GM23248 (cell line): ENCODE measurements around the gene FARP1.

ENCODE experiments used
- EZH2 ChIP-seq: fragments of 200-600 bp; sonication (generic); IDR thresholded peaks from 2 replicates; pipeline ENCODE4 v1.6.1; 2018; ENCODE audit warnings: antibody characterized with exemption, mild to moderate bottlenecking; ENCODE audit not compliant: insufficient read depth, poor library complexity, severe bottlenecking
- EZH2phosphoT487 ChIP-seq: fragments of 200-600 bp; sonication (generic); IDR thresholded peaks from 2 replicates; pipeline ENCODE4 v1.6.1; 2018; ENCODE audit warnings: antibody characterized with exemption, moderate library complexity, mild to moderate bottlenecking, low read depth; ENCODE audit not compliant: insufficient read depth

DNA sequence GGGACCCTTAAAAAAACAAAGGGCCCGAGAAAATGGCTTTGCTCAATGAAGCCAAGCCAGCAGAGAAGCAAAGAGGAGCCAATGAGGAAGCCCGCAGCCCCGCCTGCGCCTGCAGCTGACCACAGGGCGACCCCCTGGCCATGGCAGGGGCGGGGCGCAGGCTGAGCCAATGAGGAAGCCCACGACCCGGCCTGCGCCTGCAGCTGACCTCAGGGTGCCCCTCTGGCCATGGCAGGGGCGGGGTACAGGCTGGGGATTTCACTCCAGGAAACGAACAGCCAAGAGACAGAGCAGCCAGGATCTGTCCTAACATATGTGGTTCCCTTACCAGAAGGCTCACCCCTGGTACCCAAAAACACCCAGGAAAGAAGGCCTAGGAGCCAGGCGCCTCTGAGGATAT, 332.6 kb downstream of the FARP1 start:
- TF ChIP-seq EZH2 = no peak
- no peak for TF ChIP-seq EZH2phosphoT487
